ENCODE data around the gene PCK2.
"Not testable (repeated sequence)": the region's sequence is repeated elsewhere in the genome, so short reads cannot be mapped to it uniquely, and the experiment has no call there.

PCK2 gene

DNA sequence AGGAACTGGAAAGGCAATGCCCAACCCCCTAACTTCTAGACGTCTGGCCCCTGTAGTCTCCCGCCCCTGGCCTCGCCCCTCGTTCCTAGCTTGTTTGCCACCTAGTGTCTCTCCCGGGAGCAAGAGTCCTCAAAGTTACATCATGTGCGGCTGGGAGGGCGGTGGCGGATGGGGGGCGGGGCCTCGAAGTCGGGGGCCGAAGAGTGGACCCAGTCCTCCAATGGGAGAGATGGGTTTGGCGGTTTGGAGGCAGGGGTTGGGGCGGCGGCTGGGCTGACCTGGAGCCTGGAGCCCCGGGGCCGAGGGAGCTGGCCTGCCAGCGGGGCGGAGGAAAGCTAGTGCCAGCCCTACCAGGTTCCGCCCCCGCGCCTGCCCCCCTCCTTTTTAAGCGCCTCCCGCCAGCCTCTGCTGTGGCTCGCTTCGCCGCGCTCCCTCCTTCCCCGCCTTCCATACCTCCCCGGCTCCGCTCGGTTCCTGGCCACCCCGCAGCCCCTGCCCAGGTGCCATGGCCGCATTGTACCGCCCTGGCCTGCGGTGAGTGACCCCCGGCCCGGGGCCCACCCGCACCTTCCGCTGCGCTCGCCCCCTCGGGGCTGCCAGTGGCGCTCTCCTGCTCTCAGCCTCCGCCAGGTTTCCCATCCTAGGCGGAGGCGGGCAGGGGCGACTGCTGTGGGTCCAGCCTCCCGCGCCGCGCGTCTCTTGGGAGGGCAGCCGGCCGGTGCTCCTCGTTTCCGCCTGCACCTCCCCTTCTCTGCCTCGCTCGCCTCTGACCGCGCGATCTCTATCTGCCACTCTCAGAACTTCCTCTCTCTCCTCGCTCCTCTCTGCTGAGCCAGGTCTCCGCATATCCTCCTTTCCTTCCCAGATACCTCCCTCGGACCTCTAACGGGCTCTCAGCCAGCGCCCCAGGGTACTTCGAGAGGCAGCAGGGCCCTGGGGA is at the start of gene PCK2:
TSS of gene PCK2 (plus strand) at position 411 of the 940 bp plus-strand sequence. CDS start at position 506, 95 bp downstream.
- DNase-seq = peak; percentile 73 to 81

DNA sequence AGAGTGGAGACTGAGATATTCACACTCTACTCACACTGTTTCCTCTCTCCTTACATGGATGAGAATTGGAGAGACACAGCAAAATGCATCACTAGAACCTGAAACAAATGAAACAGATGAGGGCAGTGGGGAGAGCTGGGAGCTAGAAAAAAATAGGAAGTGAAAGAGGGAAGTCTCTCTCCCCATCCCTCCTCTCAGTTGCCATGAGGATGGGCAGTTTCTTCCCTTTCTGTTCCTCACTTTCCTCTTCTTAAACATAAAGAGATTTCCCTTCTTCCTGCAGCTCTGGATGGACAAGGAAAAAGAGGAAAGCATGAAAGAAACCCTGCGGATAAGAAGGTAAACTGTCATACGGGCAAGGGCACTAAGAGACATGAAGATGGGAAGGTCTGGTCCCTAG is 45.1 kb upstream of the PCK2 start:
- not testable (repeated sequence) for DNase-seq

DNA sequence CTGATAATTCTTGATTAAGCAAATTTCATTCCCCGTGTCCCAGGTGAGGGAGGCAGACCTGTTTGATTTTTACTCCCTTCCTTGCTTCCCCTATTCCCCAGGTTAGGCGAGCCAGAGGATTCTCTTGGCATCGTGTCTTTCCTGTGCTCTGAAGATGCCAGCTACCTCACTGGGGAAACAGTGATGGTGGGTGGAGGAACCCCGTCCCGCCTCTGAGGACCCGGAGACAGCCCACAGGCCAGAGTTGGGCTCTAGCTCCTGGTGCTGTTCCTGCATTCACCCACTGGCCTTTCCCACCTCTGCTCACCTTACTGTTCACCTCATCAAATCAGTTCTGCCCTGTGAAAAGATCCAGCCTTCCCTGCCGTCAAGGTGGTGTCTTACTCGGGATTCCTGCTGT is 43.4 kb upstream of the PCK2 start:
- DNase-seq = peak in 1 of 2 donors; percentile 6

DNA sequence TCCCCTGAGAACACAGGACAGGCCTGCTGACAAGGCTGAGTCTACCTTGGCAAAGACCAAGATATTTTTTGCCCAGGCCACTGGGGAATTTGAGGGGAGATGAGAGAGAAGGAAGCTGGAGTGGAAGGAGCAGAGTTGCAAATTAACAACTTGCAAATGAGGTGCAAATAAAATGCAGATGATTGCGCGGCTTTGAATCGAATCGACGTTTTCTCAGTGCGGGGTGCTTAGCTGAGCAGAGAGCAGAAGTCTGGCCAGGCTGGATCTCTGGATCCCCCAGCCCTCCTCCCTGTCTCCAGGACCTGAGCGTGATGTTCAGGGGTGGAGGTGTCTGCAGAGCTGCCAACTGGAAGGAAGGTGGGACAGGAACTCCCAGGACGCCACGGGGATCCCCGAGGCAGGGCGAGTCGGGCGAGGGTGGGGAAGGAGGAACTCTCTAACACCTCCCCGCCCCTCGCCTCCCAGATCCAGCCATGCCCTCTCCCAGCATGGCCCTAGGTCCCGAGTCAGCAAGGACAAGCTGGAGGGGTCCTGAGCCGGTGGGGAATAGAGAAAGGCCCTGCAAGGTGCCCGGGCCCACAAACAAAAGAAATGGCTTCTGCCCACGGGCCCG is 42.8 kb upstream of the PCK2 start:
- DNase-seq = peak in 1 of 2 donors; percentile 12

DNA sequence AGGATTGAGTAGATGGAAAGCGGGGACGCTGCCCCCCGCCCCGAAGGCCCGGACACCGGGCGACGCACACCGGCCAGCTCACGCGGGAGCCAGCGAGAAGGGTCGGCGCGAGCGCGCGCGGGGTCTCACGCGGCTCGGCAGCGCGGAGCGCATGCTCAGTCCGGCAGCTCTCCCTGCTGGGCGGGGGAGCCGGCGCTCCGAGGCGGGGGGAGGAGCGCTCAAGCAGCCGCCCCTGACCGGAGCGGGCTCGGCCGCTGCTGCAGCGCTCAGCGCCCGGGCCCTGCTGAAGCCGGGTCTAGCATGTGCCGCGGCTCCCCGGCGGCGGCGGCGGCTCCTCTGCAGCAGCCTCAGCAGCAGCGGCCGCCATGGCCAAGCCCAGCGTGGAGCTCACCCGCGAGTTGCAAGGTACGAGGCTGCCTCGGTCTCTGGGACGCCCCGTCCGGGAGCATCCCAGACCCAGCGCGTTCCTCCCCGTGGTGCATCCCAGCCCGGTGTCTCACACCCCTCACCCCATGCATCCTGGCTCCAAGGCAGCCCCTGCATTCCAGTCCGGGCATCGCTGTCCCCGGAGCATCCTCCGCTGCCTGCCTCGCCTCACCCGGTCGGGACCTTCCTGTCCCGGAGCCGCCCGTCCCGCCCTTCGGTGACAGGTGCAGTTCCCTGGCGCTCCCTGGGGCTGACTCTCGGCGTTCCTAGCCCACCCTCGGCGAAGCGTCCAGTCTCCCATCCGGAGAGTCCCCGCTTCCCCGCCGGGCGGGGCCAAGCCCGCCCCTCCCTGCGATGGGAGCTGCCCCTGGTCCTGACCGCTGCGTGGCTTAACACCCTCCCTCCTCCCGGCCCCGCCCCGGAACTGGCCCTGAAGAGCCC is 42.1 kb upstream of the PCK2 start, which contains the start of gene CARMIL3:
TSS of gene CARMIL3 (plus strand) at position 221 of the 867 bp plus-strand sequence. CDS start at position 366, 145 bp downstream.
- peak; percentile 50 to 60 for DNase-seq

DNA sequence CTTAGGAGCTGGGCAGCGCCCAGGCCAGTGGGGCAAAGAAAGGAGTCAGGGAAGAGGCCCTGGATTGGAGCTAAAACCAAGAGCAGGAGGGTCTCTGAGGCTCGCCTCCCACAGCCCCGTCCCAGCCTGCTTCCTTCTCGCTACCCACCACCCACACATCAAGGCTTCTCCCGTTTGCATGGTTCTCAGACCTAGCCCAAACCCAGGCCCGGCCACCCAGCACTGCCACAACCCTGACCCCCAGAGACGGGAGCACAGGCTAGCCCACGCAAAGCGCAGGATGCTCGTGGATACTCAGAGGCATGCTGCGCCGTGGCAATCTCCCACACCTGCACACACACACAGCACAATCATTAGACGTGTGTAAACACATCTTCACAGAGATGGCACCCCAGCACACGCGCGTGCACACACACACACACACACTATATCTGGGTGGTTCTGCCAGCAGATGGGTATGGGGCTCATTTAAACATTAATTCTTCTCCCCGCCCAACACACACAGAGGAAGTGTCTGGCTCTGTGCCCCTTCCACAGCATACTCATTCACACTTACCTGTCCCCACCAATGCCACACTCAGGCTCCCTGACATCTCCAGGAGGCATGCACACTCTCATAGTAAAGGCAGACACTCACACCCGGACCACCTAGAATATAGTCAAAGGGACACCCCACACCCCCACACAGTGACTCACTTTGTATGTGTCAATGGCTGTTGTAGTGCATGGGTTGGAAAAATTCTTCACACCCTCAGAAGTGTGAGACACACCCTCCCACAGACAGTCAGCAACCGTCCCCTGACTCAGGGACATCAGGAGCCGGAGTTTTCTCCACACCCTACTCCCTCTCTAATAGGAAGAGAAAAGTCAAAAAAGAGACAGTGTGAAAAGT is 41.2 kb upstream of the PCK2 start:
- DNase-seq = peak; percentile 11 to 36

DNA sequence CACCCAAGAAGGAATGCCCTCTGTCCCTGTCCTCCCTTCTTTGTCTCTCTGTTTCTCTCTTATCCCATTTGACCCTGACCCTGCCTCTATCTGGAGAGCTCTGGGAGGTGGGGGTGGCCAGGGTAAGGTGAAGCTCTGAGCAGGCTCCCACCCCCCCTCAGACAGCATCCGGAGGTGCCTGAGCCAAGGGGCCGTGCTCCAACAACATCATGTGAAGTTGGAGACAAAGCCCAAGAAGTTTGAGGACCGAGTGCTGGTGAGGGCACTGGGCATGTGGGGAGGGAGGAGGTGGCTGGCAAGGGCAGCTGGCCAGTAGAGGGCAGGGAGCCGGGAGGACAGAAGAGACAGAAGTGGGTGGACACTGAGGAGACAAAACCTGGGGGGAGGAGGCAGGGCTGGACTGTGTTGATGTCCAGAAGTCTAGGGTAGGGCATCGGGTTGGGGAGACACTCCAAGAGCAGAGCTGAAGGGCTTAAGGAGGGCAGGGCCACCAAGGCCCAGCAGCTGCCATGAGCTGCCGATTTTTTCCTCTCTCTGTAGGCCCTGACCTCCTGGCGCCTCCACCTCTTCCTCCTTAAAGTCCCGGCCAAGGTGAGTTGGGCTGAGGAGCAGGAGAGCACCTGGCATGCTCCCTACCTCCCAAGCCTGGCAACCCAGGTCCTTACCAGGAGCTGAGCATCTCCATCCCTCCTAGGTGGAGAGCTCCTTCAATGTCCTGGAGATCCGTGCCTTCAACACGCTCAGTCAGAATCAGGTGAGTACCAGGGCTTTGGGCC is 40.4 kb upstream of the PCK2 start:
- peak in 1 of 2 donors; percentile 6 for DNase-seq

DNA sequence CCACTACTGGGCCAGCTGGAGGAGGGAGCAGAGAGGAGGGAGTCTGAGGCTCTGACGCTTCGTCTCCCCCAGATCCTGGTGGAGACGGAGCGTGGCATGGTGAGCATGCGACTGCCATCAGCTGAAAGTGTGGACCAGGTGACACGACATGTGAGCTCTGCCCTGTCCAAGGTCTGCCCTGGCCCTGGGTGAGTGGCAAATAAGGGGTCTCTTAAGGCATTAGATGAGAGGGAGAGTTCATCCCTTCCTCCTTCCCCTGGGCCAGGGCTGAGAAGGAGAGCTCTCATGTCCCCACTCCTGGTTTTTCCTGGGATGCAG is 39.8 kb upstream of the PCK2 start:
- peak in 1 of 2 donors; percentile 8 for DNase-seq

DNA sequence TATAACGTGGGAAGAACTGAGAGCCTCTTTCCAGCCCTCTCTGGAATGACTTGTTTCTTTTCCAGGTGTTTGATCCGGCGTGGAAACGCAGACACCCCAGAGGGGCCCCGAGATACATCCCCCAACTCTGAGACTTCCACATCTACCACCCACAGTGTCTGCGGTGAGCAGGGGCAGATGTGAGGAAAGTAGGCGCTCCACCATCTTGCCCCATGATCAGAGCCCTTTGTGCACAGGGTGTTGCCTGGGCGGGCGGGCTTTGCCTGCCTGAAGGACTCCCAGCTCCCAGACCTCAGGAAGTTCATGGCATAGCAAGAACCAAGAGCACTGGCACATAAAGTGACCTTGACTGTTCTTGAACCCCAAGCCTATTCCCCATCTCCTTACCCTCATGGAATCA is 39.5 kb upstream of the PCK2 start:
- DNase-seq = no peak

DNA sequence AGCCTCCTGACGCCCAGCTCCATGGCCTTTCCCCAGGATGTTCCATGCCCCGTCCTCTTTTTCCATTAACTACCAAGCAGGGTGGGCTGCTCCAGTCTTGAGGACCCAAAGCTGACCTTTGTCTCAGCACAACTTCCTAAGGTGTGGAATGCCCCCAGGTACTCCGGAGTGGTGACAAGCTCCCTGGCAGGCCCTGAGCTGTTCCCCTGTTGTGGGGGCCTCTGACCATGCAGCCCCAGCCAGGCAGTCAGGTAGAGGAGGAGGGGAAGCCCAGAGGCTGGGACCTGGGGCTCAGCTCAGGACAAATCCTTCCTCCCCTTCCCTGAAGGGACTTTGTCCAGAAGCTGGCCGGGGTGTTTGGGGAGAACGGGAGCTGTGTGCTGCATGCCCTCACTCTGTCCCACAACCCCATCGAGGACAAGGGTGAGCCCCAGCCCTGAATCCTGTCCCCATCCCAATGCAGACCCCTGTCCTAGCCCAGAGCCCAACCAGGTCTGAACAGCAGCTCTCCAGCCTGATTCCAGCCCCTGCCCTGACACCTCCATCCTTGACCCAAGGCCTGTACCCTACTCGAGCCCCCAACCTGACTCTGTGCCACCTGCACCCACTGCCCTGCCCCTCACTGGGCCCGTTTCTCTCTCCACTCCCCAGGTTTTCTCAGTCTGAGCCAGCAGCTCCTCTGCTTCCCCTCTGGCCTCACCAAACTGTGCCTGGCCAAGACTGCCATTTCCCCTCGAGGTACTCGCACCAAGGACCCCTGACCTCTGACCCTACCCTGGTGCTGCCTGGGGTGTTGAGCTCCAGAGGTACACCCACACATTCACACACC is 37.9 kb upstream of the PCK2 start:
- no peak for DNase-seq

DNA sequence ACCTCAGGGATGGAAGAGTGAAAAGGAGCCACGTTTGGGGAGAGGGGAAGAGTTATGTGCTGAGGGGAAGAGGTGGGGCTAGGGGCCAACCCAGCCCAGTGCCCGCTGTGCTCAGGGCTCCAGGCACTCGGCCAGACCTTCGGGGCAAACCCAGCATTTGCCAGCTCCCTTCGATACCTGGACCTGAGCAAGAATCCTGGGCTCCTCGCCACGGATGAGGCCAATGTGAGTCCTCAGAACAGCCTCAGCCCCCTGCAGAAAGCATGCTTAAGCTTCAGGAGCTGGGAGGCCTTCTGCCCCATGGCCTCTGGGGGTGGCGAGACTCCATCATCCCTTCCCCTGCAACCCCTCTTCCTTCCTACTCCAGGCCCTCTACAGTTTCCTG is 37.3 kb upstream of the PCK2 start:
- DNase-seq = no peak

DNA sequence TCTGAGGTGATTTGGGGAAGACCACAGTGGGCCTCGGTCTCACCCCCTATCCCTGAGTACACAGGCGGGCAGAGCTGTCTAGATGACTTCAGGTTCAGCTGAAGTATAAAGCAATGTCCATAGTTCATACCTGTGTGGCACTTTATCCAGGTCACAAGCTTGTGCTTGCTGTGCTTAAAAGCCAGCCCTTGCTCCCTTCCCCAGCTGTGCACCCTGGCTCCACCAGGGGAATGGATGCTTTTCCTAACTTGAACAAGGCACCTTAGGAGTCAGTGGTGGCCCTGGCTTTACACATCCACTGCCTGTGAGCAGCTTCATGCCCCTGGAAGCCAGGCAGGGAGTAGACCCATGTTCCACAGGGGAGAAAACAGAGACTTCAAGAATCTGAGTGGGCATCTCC is 36.8 kb upstream of the PCK2 start:
- no peak for DNase-seq

DNA sequence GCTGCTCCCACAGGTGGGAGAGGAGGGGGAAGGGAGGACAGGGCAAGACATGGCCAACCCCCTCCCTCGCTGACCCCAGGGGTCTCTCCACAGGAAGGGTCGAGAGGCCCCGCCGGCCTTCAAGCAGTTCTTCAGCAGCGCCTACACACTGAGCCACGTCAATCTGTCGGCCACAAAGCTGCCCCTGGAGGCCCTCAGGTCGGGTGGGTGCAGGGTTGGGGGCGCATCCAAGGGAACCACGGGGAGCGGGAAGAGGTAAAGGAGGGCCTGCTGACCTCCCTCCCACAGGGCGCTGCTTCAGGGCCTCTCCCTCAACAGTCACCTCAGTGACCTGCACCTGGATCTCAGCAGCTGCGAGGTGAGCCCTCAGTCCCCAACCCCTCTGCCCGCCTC is 36.2 kb upstream of the PCK2 start:
- no peak for DNase-seq

DNA sequence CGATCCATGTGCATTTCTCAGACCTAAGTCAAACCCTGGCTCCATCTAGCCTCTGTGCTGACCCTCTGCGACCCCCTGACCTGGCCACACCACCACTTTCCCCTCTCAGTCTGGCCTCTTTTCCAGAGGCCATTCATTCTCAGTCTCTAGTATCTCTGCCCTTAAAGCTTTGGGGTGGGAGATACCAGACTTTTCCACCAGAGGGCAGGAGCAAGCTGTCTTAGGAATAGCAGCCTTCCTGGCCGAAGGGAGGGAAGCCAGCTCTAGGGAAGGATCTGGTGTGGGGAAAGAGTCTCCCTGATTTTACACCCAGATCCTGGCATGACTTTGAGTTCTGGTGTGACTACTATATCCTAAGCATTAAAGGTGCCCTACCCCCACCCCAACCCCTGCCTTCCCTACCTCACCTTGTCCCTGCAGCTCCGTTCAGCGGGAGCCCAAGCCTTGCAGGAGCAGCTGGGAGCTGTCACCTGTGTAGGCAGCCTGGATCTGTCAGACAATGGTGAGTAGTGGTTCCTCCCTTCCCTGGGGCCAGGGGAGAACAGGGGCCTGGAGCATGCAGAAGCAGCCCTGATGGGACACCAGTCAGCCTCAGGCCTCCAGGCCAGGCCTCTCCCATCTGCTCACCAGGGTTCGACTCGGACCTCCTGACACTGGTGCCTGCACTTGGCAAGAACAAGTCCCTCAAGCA is 35.7 kb upstream of the PCK2 start:
- DNase-seq = peak; percentile 62 to 79

DNA sequence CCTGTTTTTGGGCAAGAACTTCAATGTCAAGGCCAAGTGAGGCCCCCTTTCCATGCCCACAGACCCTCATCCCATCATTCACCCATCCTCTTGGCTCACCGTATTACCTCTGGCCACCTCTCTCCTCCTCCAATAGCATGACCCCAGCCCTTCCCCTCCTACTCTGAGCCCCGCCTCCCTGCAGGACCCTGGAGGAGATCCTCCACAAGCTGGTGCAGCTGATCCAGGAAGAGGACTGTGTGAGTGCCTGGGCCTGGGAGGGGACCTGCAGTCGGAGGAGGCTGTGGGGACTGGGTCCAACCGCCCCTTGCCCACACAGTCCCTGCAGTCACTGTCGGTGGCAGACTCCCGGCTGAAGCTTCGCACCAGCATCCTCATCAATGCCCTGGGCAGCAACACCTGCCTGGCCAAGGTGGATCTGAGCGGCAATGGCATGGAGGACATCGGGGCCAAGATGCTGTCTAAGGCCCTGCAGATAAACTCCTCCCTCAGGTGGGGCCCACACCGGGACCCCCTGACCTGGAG is 35.1 kb upstream of the PCK2 start:
- no peak for DNase-seq

DNA sequence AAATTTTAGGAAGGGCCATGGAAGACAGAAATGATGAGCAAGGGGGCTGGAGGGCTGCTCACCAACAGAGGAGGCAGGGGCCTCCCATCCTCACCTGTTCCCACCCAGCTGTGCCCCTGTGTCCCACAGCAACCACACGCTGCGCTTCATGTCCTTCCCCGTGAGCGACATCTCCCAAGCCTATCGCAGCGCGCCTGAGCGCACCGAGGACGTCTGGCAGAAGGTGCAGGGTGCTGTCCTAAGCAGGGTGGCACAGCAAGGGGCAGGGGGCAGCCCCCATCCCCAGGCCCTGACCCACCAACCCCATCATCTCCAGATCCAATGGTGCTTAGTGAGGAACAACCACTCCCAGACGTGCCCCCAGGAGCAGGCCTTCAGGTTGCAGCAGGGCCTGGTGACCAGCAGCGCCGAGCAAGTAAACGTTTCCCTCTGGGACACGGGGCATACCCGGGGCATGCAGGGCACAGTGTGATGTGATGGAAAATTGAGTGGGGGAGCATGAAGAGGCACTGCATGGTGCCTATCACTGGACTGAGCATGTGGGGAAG is 34.2 kb upstream of the PCK2 start:
- no peak for DNase-seq

DNA sequence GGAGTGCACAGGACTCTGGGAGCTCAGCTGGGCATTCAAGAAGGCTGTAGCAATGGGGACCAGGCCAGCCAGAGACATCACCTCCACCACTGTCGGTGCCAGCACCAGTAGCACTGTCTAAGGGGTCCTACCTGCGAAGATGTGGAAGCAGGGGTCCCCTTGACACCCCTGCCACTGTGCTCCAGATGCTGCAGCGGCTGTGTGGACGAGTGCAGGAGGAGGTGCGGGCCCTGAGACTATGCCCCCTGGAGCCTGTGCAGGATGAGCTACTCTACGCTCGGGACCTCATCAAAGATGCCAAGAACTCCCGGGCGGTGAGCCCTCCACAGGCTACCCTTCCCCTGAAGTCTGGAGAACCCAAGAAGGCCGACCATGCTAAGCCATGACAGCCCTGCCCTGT is 33.7 kb upstream of the PCK2 start:
- DNase-seq = no peak

DNA sequence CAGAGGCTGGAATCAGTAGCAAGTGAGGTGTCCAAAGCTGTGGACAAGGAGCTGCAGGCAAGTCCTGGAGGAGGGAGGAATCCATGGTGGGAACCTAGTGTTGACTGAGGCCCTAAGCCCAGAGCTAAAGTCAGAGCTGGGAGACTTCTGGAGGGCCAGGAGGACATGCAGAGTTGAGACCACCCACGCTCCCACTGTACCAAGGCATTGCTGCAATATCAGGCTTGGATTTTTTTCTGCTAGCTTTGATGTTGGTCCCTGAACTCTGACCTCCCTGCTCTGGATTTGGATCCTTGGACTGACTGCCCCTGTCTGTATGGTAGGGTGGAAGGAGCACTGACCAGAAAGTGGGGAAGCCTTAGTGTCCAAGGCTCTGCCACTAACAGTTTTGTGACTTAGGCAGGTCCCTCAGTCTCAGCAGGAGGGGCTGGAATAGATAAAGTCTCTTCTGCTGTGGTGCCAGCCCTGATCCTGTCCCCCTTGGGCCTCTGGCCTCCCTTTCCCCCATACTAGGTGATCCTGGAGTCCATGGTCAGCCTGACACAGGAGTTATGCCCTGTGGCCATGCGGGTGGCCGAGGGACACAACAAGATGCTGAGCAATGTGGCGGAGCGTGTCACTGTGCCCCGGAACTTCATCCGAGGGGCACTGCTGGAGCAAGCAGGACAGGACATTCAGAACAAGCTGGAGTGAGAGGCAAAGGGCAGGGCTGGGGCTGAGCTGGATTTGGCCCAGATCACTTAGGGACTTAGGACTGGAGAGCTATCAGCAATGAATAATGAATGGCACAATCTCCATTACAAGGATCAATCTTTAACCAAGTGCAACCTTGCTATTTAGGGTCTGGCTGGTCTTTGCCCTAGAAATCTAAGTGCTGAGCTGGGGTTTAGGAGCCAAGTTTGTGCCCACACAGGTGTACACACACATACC is 32.9 kb upstream of the PCK2 start:
- DNase-seq = no peak
